ENCODE data around the gene PCED1B.
"Not testable (repeated sequence)": the region's sequence is repeated elsewhere in the genome, so short reads cannot be mapped to it uniquely, and the experiment has no call there.

PCED1B gene, protein sequence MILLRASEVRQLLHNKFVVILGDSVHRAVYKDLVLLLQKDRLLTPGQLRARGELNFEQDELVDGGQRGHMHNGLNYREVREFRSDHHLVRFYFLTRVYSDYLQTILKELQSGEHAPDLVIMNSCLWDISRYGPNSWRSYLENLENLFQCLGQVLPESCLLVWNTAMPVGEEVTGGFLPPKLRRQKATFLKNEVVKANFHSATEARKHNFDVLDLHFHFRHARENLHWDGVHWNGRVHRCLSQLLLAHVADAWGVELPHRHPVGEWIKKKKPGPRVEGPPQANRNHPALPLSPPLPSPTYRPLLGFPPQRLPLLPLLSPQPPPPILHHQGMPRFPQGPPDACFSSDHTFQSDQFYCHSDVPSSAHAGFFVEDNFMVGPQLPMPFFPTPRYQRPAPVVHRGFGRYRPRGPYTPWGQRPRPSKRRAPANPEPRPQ

DNA sequence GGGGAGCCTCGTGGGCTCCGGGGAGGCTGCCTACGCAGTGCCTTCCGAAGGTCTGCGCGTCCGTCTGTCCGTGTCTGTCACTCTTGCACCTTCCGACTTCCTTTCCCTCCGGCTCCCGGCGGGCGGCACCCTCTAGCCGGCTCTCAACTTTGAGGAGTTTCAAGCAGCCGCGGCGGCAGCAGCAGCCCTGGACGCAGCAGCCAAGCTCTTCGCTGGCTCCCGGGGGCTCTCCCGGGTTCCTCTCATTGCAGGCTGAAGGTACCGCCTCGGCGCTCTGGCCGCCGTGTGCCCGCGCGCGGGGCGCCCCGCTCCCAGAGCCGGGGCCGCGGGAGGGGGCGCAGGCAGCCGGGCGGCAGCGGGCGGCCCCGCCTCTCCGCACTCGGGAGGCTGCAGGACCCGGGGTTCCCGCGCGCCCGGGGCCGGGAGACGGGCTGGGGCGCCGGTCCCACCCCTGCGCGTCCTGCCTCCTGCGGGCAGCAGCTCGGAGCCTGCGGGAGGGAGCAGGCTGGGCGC is at the start of gene PCED1B, which contains the start of gene AMIGO2:
Gene PCED1B, plus strand, starts transcription at position 154 of the 513 bp plus-strand sequence. CDS start 155,443 bp downstream, outside the sequence.
Gene AMIGO2, minus strand, starts transcription at position 492 of the 513 bp plus-strand sequence. CDS start 957 bp downstream, outside the sequence.
- DNase-seq, result peak; percentile 67

DNA sequence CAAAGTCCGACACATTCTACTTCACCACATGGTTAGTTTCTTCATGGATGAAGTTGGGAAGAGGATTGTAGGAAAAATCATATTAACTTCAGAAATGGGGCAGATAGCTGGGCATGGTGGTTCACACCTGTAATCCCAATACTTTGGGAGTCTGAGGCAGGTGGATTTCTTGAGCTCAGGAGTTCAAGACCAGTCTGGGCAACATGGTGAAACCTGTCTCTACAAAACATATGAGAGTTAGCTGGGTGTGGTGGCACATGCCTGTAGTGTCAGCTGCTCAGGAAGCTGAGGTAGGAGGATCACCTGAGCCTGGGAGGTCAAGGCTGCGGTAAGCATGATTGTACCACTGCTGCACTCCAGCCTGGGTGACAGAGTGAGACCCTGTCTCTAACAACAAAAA is 49.5 kb upstream of the PCED1B start:
- DNase-seq, result no peak

DNA sequence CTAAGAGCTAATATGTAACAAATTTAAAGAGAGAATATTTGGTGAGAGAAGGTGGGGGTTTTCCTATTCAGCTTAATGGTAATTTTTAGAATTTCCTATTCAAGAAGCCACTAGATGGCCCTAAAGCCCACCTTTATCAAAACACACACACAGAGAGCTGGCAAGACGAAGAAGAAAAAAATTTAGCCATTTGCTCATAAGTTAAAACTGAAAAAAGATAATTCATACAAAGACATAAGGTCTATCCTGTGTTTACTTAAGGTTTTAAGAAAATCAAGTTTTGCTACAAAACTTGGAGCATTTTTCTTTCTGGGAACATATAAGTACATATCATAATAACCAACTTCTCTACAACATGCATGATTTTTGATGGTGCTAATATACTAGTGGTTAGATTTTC is 46.8 kb upstream of the PCED1B start:
- peak; percentile 50 for DNase-seq

DNA sequence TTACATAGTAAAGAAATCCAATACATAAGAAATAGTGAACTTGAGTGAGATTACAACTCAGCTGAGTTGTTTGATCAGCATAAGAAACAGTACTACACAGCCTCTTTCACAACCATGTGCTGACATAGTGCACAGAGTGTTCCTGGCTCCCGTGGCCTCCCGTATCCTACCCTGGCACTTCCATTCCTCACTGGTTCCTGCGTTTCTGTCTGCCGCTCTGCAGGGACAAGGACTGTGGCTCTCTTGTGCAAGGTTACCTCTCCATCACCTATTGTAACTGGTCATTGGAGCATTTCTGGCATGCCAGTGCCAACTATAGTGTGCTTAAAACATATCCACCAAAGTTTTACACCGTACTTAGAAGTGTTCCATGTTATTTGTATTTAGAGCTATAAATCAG is 46.3 kb upstream of the PCED1B start:
- no peak for DNase-seq

DNA sequence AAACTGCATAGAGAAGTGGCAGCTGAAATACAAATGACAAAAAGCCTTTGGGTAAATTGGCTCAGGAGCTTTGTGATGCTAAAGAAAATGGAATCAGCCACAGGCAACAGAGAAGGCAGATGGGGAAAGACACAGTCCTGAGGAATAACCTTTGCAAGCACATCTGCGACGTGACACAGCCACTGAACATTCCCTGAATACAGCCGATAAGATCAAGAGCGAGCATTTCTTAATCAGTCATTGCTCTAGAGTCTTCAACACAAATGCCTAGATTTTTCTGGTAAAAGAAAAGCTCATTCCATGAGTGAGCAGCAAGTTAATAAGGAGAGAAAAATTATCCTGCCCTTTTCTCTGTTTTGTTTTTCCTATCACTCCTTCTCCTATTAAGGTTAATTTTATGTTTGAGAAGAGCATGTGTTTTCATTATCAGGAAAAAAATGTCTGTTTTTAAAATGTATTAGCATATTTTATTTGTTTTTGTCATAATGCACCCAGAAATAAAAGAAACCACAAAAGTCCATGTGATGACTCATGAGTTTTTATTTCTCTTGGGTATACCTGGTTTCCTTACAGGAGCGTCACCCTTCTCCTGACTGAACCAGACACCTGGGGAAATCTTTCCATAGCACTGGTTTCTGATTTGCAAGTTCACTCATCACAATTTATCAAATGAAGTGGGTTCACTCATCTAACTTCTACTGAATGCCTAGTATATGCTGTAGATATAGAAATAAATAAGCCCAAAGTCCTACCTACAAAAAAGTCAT is 45.4 kb upstream of the PCED1B start:
- DNase-seq, result no peak

DNA sequence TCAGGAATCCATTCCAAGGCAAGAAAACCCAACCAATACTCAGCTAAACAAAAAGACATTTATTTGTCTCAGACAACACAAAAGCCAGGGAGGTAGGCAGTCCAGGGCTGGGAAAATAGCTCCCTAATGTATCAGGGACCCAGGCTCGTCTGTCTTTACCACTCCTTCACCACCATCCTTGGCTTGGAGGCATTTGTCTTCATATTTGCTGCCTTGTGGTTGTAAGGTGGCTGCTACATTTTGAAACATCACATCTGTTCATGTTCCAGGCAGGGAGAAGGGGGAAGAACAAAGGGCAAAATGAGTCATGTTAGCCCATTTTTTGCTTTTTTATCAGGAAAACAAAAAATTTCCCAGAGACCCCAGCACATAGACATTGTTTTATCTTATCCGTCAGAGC is 44.8 kb upstream of the PCED1B start:
- DNase-seq, result no peak

DNA sequence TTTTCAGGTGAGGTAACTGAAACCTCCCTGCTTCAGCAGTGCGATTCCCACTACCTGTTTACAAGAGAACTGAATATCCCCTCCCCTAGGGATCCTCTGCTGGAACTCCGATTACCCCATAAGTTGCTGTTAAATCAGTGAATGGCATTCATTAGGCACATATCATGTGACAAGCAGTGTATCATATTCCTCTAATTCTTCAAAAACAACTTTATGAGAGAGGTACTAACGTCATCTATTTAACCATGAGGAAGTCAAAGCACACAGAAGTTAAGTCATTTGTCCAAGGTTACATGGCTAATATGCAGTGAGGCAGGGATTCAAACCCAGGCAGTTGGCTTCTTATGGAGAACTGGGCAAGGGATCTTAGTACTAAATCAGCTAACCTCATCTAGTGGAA is 43.9 kb upstream of the PCED1B start:
- DNase-seq, result no peak

DNA sequence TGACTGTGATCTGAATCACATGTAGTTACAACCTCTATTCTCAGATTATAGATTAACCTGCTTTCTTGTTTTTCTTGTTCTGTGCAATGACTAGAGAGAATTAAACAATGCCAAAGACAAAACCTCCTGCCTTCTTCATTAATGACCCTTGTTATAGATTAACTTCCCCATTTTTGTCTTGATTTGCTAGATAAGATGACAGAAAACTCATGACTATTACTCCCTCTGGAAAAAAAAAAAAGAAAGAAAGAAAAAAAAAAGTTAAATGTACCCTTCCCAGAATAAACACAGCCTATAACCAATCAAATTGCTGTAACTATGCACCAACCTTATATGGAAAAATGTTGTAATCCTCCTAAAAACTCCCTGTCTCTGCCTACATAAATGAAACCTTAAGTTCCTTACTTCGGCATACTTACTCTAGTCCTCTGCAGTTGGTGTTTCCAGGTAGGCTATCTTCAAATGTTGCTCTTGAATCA is 41.1 kb upstream of the PCED1B start:
- DNase-seq, result no peak

DNA sequence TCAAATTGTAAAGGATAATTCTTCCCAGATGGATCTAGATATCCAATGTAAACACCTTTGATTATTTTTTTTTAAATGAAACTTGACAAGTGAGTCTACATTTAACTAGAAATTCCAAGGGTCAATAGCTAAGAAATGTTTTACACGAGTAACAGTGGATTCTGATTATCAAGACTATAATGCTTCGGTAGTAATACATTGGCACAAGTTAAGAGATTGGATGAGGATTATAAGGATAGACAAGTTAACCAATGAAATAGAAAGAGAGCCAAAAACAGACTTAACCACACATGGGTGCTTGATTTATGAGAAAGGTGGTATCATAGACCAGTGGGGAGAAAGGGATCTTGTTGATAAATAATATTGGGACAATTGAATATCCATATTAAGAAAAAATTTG is 40.3 kb upstream of the PCED1B start:
- DNase-seq, result no peak

DNA sequence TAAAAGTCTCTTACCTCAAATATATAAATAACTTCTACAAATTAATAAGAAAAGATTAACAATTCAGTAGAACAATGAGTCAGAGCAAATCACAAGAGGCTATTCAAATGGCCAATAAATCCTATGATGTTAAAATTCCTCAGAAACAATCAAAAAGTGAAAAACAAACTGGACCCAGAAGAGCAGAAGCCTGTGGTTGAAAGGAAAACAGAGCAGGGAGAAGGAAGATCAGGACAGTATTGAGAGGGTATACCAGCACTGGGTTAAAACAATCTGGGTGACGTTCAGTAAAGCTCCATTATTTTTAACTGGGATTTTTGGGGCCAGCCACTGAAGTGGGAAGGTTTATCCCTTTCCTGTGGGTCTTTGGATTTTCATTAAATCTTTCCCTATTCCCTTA is 39.7 kb upstream of the PCED1B start:
- no peak for DNase-seq

DNA sequence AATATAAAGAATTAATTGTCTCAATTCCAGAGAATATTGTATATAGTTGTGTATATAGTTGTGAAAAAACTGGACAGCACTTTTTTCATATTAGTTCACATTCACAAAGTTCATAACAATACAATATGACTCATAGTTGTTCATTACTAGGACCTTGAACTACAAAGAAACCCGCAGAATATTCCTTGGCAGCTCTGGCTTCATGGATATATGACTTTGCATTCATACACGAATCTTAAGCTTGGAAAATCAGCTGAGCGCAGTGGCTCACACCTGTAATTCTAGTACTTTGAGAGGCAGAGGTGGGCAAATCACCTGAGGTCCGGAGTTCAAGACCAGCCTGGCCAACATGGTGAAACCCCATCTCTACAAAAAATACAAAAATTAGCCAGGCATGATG is 38.1 kb upstream of the PCED1B start:
- DNase-seq, result no peak

DNA sequence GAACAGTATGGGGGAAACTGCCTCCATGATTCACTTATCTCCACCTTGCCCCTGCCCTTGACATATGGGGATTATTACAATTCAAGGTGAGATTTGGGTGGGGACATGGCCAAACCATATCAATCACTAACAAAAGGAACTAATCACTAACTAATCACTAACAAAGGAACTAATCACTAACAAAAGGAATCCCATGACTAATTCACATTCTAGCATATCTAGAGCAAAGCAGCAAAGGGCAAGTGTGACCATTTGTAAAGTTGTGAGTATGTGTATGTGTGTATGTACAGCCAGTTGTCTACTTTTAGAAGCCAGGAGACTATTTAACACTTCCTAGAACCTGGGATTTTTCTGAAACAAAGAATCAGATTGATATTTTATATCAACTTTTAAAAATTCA is 30.9 kb upstream of the PCED1B start:
- no peak for DNase-seq

DNA sequence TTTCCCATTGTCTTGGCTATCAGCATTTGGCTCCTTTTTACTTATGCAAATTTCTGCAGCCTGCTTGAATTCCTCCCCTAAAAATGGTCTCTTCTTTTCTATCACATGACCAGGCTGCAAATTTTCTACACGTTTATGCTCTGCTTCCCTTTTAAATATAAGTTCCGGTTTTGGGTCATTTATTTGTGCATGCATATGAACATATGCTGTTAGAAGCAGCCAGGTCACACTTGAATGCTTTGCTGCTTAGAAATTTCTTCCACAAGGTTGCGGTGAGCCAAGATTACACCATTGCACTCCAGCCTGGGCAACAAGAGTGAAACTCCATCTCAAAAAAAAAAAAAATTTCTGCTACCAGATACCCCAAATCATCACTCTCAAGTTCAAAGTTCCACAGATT is 28.1 kb upstream of the PCED1B start:
- not testable (repeated sequence) for DNase-seq

DNA sequence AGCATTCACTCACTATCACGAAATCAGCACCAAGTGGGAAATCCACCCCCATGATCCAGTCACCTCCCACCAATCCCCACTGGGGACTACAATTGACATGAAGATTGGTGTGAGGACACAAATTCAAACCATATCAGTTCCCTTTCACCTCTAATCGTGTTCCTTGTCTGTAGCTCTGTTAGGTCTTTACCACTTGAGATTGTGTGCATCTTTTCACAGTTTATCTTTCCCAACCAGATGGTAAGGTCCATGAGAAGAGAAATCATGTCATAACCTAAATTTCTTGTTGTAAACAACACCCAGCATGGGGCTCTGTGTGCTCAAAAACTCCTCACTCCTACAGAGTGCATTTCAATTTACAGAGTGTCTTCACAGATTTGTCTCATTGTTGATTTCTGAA is 27.1 kb upstream of the PCED1B start:
- DNase-seq, result no peak

DNA sequence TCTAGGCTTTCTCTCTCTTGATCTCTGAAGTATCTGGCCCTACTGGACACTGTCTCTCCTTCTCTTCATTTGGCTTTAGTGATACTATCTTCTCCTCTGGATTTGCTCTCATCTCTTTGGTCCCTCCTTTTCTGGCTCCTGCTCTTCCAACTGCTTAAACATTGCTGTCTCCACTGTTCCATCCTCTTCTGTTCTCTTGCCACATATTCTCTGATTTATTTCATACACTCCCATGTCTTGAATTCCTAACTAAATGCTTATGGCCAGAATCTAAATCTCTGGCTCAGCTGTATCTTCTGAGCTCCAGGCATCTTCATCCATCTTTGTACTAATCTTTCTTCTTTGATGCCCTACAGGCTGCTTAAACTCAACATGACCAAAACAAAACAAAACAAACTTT is 25.5 kb upstream of the PCED1B start:
- no peak for DNase-seq

DNA sequence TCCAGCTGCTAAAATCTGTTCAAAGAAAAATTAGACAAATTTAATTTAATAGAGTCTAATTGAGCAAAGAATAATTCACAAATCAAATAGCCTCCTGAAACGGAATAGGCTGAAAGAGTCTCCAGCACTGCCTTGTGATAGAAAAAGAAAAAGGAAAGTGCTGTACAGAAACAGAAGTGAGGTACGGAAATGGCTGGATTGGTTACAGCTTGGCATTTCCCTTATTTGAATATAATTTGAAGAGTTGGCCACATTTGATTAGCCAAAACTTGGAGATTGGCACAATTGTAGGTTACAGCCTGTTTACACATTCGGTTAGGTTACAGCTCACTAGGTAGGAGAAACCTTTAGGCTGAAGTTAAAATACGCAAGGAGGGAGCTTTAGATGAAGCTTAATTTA is 24.8 kb upstream of the PCED1B start:
- no peak for DNase-seq

DNA sequence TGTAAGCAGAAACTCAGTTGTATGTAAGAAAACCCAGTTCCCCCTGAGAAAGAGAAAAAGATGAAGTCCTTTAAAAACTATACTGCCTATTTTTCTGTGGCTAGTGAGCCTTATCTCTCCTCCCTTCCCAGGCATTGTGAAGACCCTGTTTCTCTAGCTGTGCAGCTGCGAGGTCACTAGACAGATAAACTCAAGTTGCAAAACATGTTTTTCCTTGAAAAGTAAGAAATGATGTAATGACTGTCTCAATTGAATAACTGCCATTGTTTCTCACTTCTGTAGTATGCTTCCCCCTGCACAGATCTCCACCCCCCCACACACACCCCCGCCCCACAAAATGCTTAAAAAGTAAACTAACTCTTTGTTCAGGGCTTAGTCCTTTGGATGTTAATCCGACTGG is 23.6 kb upstream of the PCED1B start:
- DNase-seq, result not testable (repeated sequence)

DNA sequence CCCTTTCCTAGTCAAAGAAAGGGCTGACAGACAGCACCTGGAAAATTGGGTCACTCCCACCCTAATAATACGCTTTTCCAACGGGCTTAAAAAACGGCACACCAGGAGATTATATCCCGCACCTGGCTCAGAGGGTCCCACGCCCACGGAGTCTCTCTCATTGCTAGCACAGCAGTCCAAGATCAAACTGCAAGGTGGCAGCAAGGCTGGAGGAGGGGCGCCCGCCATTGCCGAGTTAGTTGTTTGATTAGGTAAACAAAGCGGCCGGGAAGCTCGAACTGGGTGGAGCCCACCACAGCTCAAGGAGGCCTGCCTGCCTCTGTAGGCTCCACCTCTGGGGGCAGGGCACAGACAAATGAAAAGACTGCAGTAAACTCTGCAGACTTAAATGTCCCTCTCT is 22.5 kb upstream of the PCED1B start:
- not testable (repeated sequence) for DNase-seq

DNA sequence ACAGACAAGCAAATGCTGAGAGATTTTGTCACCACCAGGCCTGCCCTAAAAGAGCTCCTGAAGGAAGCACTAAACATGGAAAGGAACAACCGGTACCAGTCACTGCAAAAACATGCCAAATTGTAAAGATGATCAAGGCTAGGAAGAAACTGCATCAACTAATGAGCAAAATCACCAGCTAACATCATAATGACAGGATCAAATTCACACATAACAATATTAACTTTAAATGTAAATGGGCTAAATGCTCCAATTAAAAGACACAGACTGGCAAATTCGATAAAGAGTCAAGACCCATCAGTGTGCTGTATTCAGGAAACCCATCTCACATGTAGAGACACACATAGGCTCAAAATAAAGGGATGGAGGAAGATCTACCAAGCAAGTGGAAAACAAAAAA is 20.8 kb upstream of the PCED1B start:
- not testable (repeated sequence) for DNase-seq

DNA sequence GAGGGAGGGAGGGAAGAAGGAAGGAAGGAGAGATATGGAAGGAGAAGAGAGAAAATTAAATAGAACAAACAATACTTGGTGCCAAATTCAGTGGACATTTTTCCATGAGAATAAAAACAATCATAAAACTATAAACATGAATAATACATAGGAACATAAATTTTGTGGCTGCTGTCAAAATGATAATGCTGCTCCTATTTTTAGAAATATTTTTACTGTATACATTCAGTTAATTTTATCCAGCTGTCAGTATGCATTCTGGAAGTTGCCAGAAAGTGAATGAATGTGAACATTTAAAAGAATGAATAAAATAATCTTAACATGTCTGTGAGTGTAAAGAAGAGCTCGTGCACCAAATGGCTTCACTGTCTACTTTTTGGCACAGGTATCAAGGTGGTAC is 13.9 kb upstream of the PCED1B start:
- no peak for DNase-seq

DNA sequence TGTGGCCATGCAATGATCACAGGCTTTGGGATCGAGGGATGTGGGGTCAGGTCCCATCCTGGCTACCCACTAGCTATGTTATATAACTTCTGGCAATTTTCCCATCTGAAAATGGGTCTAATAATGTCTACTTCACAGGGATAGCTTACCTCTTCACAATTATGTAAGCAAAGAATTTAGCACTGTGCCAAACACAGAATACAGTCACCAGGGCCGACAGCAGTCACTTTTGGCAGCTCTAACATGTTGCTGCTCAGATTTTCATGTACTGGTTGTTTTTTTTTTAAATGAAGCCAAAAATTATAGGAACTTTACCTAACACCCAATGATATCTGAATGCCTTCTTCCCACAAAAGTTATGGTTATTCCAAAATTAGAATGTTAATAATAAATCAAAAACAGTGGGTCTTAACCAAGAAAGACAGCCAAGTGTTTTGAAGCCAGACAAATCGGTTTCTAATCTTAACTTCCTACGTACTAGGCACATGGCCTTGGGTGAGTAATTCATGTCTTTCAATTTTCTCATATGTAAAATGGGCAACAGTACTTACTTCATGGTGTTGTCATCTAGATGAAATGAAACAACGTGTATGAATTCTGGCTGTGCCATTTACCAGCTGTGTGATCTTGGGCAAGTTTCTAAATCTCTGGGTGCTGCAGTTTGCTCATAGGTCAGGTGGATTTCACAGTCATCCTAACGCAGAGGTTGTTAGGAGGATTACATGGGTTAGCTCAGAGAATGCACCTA is 13.0 kb upstream of the PCED1B start:
- no peak for DNase-seq

DNA sequence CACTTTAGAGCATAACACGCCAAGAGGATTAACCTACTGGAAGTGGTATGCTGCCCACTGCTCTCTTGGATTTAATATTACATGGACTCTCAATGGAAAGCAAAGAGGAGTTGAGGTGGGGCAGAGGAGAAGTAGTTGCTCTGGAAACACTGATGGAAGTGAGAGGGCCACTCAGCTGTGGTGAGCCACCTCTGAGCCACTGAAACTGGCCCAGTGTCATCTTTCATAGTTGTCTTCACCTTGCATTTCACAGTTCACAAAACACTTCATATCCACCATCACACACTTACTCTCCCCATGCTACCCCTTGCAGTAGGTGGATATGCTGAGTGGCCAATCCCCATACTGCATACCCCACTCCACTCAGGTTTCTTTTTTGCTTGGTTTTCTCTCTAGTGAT is 12.2 kb upstream of the PCED1B start:
- DNase-seq, result no peak

Data from NCI-H82 (cell line).